Measurements from ENCODE around the gene CDC42BPB.
A peak's percentile ranks its signal among the peaks of the same experiment; 100 is the strongest.
"Not testable (repeated sequence)": the region's sequence is repeated elsewhere in the genome, so short reads cannot be mapped to it uniquely, and the experiment has no call there.

Gene CDC42BPB

DNA sequence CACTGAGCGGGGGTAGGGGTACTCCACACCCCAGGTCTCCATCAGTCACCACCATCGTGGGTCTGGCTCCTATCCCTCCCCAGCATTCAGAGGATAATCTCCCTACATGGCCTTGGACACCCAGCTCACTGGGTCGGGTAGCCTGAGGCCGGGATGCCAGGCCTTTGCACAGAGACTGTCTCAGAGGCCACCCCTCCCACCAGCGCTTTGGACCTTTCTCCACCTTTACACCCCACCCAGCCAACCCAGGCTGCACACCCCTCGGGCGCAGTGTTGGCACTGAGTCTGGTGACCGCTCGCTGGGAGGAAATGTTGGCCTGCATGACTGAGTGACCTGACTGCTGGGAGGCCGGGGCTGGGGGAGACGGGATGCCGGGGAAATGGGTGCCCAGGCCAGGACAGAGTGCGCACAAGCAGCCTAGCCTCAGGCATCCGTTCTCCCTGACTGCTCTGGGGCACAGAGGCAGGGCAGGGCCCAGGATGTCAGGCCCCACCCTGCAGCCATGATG is 16.1 kb upstream of the CDC42BPB start:
- no peak for DNase-seq

DNA sequence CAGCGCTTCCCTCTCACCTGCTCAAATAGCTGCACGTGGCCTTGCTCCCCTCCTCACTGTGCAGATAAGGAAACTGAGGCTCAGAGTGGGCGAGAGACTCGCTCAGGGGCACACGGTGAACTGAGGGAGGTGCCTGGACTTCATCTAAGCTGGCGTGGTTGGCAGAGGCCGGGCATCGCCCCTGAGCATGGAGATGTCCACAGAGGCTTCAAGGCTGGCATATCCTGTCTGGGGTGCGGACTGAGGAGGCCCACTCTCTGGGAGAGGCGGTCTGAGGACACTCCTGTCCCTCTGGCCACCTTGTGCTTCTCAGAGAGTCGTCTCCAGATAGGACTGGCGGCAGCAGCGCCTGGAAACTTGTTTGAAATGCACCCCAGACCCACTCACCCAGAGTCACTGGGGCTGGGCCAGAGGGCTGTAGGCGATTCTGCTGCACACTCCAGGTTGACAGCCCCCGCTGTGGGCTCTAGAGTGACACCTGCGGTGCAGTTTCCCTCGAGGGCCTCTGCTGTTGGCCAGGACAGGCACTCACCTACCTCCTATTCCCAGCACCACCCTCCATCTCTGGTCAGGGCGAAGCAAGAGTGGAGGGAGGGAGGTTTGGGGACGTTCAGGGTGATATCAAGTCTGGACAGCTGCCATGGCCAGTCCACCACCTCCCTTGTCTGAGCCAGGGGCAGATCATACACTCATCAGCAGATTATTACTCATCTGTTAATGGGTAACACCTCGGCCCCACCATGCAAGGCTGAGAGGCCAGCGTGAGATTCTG is 15.4 kb upstream of the CDC42BPB start:
- DNase-seq, result no peak

DNA sequence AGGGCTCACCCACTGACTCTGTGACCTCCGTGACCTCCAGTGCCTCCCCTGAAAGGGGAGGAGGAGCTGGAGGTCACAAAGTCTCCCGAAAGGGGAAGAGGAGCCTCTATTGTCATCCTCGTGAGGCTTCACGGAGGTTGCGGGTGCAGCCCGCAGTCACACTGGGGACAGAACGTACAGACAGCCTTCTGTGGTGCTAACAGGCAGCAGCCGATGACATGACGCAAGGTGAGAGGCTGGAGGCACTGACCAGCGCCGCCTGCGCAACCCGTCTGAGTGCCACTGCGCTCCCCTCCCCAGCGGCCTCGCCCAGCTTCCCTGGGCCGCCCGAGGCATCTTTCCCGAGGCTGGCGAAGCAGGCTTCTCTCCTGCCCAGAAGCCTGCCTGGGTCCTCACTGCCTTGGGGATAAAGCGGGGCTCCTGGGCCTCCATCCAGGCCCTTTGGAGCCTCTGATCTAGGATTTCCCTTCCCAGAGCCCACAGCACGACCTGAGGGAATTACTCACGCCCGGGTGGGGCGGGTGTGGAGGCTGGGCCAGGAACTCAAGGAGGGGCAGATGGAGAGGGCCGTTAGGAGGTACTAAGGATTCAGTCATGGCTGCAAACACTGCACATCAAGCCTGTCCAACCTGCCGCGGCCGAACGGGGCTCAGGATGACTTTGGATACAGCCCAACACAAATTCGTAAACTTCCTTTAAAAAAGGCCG is 14.3 kb upstream of the CDC42BPB start:
- DNase-seq, result no peak

DNA sequence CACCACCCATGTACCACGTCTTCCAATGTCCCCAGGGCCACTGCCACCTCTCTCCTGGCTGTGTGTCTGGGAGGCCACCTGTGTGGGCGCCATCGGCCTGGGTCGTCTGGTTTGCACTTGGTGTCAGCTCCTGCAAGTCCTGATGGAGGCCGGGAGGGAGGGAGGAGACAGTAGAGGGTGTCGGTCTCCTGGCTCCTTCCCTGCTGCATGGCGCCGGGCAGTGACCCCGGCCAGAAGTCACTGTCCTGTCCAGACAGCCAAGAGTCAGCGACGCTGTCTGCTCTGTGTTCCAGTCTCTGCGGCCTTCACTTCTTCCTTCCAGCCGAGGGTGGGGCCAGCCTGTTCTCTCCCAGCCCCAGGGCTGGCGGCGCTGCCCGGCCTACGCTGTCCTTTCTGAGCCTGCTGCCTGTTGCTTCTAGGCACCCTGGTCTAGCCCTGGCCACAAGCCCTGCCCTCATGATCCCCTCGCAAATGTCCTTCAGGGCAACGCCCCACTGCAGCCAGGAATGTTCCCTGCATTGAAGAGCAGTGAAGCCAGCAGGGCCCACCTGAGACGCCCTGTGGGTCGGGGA is 13.7 kb upstream of the CDC42BPB start:
- DNase-seq, result no peak

DNA sequence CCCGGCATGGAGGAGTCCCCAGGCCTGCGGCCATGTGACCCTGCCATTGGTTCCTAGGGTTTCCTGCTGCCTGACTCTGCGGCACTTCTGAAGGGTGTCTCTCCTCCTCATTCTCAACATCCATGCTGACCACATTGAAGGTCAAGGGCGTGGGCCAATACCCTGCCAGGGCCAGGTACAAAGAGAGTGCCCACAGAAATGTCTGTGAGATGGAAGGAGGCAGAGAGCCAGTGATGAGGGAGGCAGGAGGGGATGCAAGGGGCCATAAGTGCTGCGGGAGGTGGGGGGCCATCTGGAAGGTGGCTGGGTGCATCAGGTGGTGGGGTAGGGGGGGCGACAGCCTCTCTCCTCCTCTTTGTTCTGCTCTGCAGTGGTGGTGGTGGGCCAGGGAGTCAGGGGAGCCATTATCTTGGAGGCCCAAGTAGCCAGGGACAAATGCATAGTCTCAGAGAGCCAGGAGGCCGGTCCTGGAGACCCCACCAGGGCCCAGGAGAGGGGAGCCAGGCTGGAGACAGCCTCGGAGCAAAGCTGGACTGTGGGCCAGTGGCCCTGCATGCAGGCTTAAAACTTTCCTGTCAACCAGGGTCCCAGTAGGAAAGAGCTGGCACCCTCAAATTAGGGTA is 13.0 kb upstream of the CDC42BPB start:
- no peak for DNase-seq

DNA sequence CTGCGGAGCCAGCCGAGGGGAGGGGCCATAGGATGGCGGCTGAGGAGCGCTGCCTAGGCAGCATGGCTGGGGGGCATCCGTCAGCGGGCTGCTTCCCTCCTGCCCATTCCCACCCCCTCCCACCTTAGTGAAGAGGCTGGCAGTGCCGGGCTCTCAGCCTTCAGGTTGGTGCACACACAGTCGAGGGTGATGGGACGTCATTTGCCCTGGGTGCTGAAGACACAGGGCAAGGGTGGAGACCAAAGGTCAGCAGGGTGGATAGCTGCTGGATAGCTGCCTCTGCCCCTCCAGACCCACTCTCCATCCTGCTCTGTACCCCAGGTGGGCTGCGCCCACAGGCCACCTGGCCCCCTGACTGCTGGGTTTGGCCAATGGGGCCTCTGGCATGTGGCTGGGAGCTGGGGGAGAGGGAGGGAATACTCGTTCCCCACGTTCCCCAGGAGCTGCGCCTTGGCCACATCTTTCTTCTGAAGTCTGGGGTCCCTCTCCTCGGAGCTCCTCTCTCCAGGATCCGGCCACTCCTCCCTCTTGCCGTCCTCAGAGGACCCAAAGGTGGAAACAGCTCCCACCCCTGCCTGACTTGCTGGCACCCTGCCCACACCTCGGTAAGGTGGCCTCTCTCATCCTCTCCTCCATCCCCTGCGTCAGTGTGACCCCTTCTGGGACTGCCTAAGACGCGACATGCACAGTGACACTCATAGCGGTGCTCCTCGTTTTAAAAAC is 11.2 kb upstream of the CDC42BPB start:
- no peak for DNase-seq

DNA sequence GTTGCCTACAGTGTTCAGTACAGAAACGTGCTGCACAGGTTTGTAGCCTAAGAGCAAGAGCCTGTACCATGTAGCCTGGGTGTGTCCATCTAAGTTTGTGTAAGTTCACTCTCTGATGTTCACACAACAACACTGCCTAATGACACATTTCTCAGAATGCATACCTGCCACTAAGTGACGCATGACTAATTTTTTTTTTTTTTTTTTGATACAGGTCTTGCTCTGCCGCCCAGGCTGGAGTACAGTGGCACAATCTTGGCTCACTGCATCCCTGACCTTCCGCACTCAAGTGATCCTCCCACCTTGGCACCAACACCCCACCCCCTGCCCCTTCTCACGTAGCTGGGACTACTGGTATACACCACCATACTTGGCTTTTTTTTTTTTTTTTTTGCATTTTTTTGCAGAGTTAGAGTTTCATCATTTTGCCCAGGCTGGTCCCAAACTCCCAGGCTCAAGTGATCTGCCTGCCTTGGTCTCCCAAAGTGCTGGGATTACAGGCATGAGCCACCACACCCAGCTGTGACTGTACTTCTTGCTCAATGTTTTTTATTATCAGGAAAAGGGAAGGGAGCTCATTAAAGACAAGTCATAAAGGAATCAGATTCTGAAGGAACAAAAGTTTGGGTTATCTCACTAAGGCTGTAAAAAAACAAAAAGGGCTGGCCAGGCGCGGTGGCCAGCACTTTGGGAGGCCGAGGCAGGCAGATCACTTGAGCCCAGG is 10.0 kb upstream of the CDC42BPB start:
- DNase-seq, result peak; percentile 38

DNA sequence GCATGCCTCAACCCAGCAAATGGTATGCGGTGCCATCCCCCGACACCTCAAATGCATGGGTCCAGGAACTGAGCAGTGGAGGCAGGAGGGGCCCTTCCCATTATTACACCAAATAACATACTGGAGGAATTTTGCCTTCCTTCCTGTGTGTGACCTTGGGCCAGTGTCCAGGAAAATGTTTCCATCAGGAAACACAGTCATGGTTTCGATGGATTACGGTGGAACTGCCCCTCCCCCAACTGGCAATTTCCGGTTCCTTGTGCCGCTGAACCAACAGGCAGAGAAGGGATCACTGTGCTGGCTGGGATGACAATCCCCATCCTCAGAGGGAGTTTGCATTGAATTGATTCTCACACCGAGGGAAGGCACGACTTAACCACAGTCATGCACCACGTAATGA is 9.1 kb upstream of the CDC42BPB start:
- DNase-seq, result no peak

DNA sequence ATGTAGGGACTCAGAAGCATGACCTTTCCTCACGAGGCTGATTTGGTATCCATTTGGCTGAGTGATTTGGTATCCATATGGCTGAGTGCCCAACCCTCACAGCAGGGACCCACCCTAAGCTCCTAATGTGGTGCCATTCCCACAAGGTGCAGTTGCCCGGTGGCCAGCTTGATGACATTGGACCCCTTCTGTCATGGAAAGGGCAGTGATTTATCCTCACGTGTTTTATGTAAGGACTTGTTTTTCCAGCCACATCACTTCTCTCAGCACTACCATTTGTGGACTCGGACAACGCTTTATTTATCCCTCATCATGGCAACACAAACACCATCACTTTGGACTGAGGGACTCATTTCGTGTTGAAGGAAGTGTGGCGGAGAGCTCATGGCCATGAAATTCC is 8.5 kb upstream of the CDC42BPB start:
- DNase-seq, result no peak

DNA sequence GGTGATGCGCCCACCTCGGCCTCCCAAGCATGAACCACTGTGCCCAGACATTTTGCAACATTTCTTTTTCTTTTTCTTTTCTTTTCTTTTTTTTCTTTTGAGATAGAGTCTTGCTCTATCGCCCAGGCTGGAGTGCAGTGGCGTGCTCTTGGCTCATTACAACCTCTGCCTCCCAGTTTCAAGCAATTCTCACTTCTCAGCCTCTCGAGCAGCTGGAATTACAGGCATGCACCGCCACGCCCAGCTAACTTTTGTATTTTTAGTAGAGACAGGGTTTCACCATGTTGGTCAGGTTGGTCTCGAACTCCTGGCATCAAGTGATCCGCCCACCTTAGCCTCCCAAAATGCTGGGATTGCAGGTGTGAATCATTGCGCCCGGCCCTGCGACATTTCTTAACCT is 7.6 kb upstream of the CDC42BPB start:
- DNase-seq, result no peak

DNA sequence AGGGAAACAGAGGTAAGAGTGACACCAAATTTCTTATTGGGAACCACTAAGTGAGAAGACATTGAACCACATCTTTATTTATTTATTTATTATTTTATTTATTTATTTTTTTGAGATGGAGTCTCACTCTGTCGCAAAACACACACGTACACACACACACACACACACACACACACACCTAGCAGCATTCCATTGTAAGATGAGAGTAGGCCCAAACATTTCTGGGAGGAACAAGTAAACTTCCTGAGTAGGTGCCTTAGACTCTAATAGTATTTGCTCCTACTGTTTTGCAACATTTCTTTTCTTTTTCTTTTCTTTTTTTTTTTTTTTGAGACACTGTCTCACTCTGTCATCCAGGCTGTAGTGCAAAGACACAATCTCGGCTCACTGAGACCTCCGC is 7.1 kb upstream of the CDC42BPB start:
- DNase-seq, result no peak

DNA sequence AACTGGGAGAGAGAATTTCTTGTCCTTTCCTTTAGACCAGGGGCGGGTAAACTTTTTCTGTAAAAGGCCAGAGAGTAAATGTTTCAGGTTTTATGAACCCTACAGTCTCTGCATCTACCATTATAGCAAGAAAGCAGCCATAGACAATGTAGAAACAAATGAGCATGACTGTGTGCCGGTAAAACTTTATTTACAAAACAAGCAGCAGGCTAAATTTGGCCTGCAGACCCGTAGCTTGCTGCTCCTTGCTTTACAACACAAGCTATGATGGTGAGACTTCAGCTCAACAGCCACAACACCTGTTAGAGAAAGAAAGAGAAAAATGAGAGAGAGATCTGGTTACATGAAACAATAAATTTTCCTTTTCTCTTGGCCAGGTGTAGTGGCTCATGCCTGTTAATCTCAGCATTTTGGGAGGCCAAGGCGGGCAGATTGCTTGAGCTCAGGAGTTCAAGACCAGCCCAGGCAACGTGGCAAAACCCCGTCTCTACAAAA is 4.2 kb upstream of the CDC42BPB start:
- no peak for DNase-seq

DNA sequence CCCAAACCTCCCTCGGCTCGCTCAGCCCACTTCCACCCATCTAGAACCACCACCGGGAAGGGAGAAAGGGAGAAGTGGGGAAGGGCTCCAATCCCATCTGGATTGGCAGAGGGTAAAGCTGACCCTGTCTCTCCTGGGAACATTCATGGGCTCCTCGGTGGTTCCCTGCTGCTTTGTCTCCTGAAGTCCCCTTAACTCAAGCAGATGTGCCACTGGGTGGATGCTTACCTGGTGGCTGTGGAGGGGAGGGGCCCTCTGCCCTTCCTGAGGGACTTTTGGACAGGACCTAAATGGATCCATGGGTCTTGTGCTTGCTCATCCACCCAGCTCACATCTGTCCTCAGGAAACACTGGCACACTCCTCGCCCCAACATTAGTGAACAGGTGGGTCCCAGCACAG is 2.2 kb upstream of the CDC42BPB start:
- no peak for DNase-seq

DNA sequence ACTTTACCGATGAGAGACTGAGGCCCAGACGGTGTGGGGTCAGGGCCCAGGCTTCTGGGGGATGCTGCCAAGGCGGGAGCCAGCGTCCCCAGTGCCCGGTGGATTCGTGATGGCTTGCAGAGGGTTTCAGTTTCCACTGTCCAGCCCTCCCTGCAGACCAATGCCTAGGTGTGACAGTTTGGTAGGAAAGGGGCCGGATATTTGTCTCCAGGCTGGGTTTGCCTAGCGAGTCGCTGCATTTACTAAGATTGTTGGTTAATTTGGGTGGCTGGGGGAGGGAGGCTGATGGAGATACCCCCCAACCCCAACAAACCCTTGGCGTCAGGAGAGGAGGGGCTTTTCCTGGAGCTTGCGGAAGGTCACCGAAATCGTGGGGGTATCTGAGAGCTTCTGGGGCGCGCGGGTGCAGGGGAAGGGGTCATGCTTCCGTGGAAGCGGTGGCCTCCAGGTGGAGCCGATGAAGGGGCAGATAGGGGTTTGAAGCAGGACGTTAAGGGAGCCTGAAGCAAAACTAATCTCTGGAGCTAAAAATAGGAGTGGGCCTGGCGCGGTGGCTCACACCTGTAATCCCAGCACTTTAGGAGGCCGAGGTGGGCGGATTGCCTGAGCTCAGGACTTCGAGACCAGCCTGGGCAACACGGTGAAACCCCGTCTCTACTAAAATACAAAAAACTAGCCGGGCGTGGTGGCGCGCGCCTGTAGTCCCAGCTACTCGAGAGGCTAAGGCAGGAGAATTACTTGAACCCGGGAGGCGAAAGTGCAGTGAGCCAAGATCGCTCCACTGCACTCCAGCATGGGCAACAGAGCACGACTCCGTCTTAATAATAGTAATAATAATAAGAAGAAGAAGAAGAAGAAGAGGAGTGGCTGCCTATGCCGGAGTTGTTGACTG is 1.1 kb upstream of the CDC42BPB start:
- peak; percentile 13 for DNase-seq

DNA sequence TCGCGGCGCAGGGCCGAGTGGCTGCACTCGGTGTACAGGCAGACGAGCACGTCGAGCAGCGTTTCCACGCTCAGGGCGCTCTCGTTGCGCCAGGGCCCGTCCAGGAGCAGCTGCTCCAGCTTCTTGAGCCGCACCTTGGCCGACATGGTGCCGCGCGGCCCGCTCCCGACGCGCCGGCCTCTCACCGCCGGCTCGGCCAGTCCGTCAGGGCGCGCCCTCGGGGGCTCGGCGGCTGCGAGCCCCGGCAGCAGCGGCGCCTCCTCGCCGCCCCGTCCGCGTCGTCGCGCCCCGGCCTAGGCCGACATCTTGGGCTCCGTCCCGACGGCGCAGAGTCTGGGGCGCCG is 349 bp downstream of the CDC42BPB start:
- peak; percentile 8 for DNase-seq

DNA sequence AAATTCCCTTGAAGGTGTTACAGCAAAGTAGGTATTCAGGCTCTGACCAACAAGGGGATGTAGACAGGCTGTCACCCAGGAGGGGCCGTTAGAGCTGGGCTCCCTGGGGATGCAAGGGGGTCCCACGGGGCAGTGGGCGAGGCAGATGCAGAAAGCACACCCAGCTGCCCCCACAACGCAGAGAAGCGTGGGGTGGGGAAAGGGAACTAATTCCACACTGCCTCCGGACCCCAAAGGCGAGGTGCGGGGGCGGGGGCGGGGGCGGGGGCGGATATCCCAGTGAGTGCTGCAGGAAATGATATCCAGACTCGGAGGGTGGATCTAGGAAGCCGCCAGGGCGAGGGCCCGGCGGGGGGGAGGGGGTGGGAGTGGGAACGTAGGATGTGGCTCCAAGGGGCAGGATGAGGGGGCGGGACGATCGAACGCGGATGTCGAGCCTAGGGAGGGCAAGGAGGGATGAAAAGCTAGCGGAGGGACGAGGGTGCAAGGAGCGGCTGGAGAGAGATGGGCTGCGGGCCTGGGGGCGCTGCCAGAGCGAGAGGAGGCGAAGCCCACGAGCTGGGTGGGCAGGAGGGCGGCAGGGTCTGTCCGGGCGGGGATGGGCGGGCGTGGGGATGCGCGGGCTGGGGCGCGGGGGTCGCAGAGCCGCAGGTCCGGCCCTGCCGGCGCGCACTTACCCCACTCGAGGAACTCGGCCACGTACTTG is 874 bp downstream of the CDC42BPB start:
- DNase-seq, result peak; percentile 87

DNA sequence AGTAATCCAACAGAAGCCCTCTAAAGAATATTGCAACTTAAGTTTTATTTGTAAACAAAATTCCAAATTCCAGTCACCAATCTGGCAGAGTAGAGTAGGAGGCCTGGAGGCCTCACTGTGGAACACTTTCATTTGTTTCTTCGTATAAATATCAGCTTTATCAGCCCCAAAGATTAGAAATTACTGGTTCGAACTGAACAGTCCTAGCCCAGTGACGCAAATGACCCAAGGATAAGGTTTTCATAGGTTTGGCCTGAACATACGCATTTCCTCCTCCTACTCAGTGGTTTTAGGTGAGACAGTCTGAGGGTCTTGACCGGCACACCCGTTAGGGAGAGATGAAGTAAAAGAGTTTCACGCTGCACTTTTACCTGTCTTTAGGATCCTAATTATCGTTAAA is 1.7 kb downstream of the CDC42BPB start:
- DNase-seq, result no peak

DNA sequence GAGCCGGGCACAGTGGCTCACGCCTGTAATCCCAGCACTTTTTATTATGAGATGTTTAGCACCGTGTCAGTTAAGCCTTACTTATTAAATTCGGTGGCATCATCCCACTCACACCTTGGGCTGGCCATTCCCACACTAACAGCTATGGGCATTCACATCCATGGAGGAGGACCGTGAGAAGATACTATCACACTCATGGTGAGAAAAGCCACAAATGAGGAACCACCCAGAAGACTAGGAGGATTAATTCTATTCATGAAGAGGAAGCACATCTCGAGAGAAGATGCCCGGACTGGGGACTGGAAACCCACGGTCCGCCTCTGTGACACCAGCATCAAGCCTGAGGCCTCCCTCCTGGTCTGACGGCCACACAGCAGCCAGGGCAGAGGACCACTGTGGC is 4.9 kb downstream of the CDC42BPB start:
- DNase-seq, result no peak

DNA sequence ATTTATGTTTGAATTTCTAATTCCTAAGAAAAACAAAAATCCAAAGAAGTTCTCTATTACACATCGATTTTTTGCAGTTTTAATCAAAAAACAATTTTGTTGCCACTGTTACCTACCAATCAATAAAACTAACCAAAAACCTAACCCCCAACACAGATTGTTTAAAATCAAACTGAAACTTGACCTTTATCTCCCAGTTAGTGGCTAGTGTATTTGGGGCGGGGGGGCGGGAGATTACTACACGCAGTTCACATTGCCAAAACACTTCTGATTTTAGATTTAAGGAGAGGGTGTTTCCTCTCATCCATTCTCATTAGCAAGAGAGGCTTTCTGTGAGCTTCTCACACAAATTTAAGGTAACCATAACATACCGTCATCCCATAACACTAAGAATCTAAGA is 6.4 kb downstream of the CDC42BPB start:
- DNase-seq, result no peak

DNA sequence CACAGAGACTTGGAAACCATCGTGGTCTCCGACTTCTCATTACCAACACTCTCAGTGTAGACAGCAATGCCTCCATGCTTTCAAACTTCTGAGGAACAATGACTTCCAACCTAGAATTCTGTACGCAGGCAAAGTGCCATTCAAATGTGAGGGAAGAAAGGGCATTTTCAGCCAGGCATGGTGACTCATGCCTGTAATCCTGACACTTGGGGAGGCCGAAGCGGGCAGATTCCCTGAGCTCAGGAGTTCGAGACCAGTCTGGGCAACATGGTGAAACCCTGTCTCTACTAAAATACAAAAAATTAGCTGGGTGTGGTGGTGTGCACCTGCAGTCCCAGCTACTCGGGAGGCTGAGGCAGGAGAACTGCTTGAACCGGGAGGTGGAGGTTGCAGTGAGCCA is 9.9 kb downstream of the CDC42BPB start:
- not testable (repeated sequence) for DNase-seq
